HG03097 (cell line): ENCODE data around the gene MLC1.
"Not testable (repeated sequence)": the region's sequence is repeated elsewhere in the genome, so short reads cannot be mapped to it uniquely, and the experiment has no call there.

Experiments used
- ATAC-seq: cut with Tn5 transposase; IDR thresholded peaks from one replicate; pipeline ENCODE4 v1.9.1; 2021; ENCODE audit not compliant: unreplicated experiment, low FRiP score

Gene MLC1

GRCh38 chr22:50104141-50104544 lies 18.9 kb upstream of the MLC1 start:
- no peak for ATAC-seq

- ATAC-seq = no peak
Observed at GRCh38 chr22:50102946-50103345, 17.7 kb upstream of the MLC1 start.

- no peak for ATAC-seq
Observed at GRCh38 chr22:50101870-50102565, 16.8 kb upstream of the MLC1 start.

- no peak for ATAC-seq
Observed at GRCh38 chr22:50098052-50098451, 12.8 kb upstream of the MLC1 start.

DNA sequence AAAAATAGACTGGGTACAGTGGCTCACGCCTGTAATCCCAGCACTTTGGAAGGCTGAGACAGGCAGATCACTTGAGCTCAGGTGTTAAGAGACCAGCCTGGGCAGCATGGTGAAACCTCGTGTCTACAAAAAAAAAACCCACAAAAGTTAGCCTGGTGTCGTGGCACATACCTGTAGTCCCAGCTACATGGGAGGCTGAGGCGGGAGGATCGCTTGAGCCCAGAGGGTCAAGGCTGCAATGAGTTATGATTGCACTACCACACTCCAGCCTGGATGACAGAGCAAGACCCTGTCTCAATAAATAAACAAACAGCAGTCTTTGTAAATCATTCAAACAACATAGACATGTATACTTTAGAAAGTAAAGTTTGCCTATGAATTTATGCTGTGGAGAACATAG lies 7.1 kb upstream of the MLC1 start:
- no peak for ATAC-seq

DNA sequence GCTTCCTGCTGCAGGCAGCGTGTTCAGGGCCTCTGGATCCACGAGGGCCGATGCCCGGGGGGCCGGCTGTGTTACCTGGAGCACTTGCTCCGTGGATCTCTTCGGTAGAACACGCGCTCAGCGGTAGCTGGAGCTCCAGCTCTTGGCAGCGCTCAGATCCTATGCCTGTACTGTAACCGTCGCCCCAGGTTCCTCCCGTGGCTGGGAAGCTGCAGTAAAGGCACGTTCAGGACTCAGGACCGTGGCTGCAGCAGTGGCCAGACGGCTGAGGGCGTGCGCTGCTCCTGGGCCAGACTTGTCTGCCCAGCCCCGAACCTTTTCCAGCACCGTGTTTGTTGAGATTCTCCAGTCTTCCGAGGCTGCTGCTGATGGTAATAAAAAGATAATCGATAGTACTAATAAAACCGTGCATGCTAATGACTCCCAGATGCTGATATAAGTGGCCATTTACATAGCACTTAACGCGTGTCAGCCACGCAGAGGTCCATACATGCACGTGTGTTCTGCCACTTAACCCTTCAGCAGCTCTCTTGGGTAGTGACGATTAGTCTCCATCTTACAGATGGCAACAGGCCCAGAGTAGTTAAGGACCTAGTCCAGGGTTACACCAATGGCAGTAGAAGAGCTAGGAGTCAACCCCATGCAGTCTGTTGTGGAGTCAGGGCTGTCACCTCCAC lies 6.0 kb upstream of the MLC1 start:
- ATAC-seq = no peak

GRCh38 chr22:50090412-50090714 lies 5.1 kb upstream of the MLC1 start:
- ATAC-seq = no peak

DNA sequence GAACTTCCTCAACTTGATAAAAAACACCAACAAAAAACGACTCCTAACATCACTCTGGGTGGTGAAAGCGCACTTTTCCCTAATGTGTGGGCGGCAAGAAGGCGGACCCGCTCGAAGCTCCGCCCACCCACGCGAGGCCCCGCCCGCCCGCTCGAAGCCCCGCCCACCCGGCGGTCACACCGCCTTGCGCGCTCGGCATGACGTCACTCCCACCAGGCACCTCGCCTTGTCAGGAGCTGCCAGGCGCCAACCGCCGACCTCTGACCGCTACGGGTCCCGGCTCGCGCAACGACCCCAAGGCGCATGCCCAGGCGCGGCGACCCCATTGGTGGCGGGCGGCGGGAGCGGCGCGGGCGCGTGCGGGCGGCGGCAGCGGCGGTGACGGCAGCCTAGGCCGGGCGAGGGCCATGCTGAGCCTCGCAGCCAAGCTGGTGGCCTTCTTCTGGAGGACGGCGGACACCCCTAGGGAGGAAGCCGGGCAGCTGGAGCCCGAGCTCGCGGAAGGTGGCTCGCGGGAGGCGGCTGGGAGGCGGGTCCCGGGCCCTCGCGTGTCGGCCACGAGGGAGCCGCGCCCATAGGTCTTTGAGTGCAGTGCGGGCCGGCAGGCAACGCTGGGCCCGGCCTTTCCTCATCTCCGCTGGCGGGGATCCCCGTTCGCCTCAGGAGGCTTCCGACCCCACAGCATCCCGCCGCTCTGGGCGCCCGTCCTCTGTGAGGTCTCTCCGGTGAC lies 4.6 kb upstream of the MLC1 start, which contains the start of gene MOV10L1:
Gene MOV10L1, plus strand, starts transcription at position 325 of the 730 bp plus-strand sequence. Its CDS starts 83 bp downstream, at position 408.
- ATAC-seq = no peak

DNA sequence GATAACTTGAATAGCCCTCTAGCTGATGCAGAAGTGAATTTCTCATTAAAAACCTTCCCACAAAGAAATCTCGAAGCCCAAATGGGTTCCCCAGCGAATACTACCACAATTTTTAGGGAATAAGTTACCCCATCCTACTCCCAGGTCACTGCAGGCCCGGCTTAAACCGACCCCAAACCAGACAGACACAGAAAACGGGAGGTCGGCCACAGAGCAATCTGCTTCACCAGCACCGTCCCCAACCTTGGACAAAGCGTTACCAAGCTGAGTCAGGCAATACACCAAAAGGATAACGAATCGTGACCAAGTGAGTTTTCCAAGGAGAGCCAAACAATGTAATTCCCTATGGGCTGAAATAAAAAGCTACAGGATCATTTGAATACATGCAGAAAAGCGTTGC lies 4.0 kb upstream of the MLC1 start:
- no peak for ATAC-seq

DNA sequence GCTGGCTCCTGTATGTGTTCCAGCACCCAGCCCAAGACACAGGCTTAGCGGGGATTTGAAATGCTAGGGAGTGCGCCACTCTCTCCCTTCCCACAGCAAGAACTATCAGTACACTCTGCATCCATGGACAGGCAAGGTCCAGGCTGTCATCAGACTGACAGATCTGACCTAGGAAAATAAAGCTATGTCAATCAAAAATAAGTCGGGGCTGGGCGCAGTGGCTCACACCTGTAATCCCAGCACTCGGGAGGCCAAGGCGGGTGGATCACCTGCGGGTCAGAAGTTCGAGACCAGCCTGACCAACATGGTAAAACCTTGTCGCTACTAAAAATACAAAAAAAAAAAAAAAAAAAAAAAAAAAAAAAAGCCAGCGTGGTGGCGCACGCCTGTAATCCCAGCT lies 2.9 kb upstream of the MLC1 start:
- no peak for ATAC-seq

GRCh38 chr22:50087646-50088045 lies 2.4 kb upstream of the MLC1 start:
- no peak for ATAC-seq

DNA sequence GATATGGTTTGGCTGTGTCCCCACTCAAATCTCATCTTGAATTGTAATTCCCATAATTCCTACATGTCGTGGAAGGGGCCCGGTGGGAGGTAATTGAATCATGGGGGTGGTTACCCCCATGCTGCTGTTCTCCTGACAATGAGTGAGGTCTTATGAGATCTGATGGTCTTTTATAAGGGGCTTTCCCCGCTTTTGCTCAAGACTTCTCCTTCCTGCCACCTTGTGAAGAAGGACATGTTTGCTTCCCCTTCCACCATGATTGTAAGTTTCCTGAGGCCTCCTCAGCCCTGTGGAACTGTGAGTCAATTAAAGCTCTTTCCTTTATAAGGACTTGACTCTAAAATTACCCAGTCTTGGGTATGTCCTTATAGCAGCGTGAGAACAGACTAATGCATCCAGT lies 1.7 kb upstream of the MLC1 start:
- ATAC-seq = not testable (repeated sequence)

GRCh38 chr22:50086526-50086925 lies 1.3 kb upstream of the MLC1 start:
- ATAC-seq = no peak

GRCh38 chr22:50084614-50085021 lies 608 bp downstream of the MLC1 start:
- no peak for ATAC-seq

GRCh38 chr22:50084080-50084477 lies 1.1 kb downstream of the MLC1 start:
- no peak for ATAC-seq

- ATAC-seq = no peak
Observed at GRCh38 chr22:50083462-50084079, 1.7 kb downstream of the MLC1 start.

DNA sequence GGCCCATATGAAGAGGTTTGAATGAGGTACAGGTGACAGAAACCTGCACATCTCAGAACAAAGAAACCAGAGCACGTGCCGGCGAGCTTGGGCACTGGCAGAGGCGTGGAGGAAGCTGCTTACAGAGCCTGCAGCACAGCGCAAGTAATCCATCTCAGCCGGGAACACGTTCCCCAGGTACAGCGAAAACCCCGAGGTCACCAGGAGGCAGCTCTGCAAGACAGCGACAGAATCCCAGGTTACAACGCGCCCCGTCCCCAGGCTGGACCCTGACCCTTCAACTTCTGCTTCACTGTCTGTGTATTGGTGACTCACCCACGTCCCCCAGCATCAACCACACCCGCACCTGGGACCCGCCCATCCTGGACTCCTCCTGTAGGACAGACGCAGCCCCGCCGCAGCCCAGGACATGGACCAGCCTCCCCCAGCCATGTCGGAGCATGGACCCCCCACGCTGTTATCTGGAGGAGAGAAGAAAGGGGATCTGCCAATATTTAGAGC lies 2.2 kb downstream of the MLC1 start:
- no peak for ATAC-seq

DNA sequence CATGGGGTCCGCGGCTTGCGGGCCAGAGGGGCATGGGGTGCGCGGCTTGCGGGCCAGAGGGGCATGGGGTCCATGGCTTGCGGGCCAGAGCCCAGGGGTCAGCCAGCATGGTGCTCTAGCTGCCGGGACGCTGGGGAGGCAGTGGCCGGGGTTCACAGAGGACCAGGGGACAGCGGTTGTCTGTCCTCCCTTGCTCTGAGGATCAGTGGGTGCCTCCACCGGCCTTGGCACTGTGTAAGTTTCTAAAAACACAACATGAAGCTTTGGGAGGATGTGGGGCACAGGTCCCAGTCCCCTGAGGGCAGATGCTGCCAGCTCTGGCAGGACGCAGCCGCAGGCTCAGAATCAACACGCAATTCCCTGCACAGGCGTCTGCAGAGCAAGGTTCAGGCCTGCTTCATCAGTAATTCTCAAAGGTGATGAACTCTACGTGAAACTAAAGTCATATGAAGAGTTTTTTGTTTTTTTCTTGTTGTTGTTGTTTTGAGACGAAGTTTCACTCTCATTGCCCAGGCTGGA lies 3.0 kb downstream of the MLC1 start:
- ATAC-seq = no peak

DNA sequence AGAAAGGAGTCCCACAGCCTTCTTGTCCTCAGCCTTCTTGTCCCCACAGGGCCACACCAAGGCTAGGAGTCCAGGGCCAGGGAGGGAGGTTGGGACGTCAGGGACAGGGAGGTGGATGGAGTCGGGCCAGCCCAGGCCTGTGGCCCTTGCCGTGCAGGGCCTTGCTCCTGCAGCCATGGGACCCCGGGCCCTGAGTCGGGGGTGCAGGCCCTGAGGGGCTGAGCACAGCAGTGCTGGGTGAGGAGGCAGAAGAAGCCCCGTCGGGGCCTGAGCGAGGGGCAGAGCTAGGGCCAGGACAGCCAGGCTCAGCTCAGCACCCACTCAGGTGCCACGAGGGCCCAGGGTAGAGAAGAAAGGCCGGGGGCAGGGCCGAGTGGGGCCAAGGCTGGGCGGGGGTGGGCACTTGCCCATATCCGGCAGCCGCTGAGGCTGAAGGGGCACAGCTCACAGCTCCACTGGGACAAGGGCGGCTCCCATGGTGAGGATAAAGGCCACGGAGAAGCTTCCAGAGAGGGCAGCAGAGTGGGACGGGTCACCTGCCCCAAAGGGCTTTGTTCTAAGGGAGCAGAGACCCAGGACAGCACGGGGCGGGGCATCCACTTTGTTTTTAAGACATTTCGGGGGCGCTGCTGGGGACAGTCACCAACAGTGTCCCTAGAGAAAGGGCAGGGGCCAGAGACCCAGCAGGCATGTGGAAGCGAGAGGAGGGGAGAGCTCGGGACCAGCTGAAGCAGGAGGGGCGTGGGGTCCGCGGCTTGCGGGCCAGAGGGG lies 3.6 kb downstream of the MLC1 start:
- ATAC-seq = no peak

- ATAC-seq = no peak
Observed at GRCh38 chr22:50080077-50080465, 5.2 kb downstream of the MLC1 start.
